IPS DF 6.9 (cell line): ENCODE results near the gene MFSD2A.

Experiments
- DNase-seq: peaks from one replicate; pipeline ENCODE4 v3.0.0-alpha.2; 2013; ENCODE audit warnings: low read depth, low spot score
- H3K27ac ChIP-seq: one replicate; pipeline ENCODE4 v1.5.1; 2013; ENCODE audit warnings: low read length, control low read depth
- H3K27me3 ChIP-seq: 2 replicates; pipeline ENCODE4 v1.6.1; 2013; ENCODE audit warnings: mild to moderate bottlenecking, low read length; ENCODE audit not compliant: control insufficient read depth, insufficient read depth
- H3K36me3 ChIP-seq: 2 replicates; pipeline ENCODE4 v1.6.1; 2013; ENCODE audit warnings: low read length; ENCODE audit not compliant: control insufficient read depth, insufficient read depth
- H3K4me1 ChIP-seq: 2 replicates; pipeline ENCODE4 v1.6.1; 2013; ENCODE audit warnings: low read length; ENCODE audit not compliant: control insufficient read depth, insufficient read depth
- H3K4me3 ChIP-seq: 2 replicates; pipeline ENCODE4 v1.5.1; 2013; ENCODE audit warnings: mild to moderate bottlenecking, low read length
- H3K9me3 ChIP-seq: 2 replicates; pipeline ENCODE4 v1.6.1; 2013; ENCODE audit warnings: low read length, inconsistent platforms; ENCODE audit not compliant: control insufficient read depth, insufficient read depth
- WGBS: extraction: QIAGEN DNeasy Blood & Tissue Kit; methylation state at CpG from one replicate; pipeline ENCODE4 v1.1.7; 2013; ENCODE audit warnings: mixed read lengths, missing lambda C conversion rate; ENCODE audit not compliant: insufficient read length, insufficient coverage; 5-methylcytosine and 5-hydroxymethylcytosine counted together

The MFSD2A gene

GRCh38 chr1:39940980-39941871, 13.7 kb upstream of the MFSD2A start:
- Histone ChIP-seq H3K27ac (no peak overlapping the region), H3K4me1 (no peaks in the 10 kb centered on the region), H3K27me3 (no peaks in the 10 kb centered on the region), H3K4me3 (no peak overlapping the region), H3K36me3 (no peaks in the 10 kb centered on the region), H3K9me3 (no peaks in the 10 kb centered on the region)
- no CpG with 5 or more reads among the region's 9 CpGs for WGBS
- DNase-seq = no peak

GRCh38 chr1:39943471-39944290, 11.3 kb upstream of the MFSD2A start:
- DNase-seq = no peak
- WGBS = no CpG with 5 or more reads among the region's 14 CpGs
- no peak overlapping the region for H3K27ac ChIP-seq

DNA sequence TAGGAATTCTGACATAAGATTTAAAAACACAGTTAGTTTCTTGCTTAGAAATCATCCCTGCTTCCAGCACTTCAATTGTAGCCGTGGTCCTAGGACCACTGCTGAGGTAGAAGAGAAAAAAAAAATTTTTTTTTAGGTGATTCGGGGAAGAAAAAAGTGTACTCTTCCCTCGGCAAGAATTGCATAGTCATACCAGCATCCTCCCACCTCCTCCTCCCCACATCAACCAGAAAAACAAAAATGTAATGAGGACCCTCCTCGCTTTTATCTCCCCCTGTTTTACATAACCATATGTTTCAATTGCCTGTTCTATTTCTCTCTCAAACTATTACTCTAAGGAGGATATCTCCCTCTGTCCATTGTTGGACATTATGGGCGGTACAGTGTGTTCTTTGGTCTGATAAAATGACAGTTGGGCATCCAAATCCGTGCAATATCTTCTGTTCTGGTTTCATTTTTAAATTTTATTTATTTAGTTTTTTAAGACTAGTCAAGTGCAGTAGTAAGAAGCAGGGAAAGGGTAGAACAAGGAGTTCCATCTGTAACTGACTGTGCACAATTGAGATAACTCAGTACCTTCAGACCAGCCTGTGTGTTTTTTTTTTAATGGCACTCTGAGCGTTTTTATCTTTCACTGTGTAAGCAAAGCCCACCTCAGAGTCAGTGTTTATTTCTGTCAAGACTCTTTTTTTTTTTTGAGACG, 10.4 kb upstream of the MFSD2A start:
- Histone ChIP-seq H3K4me1 (0 out of 2 replicates have a peak, but pooled peaks cover 3% of the 10 kb centered on the region), H3K27ac (no peak overlapping the region), H3K4me3 (no peak overlapping the region), H3K9me3 (no peaks in the 10 kb centered on the region), H3K27me3 (no peaks in the 10 kb centered on the region), H3K36me3 (no peaks in the 10 kb centered on the region)
- WGBS = no CpG with 5 or more reads among the region's 8 CpGs
- no peak for DNase-seq

More at GRCh38 chr1:39943471-39944290, 11.3 kb upstream of the MFSD2A start:
- Histone ChIP-seq H3K36me3 (no peaks in the 10 kb centered on the region), H3K27me3 (no peaks in the 10 kb centered on the region), H3K4me3 (no peak overlapping the region), H3K4me1 (no peaks in the 10 kb centered on the region), H3K9me3 (no peaks in the 10 kb centered on the region)

DNA sequence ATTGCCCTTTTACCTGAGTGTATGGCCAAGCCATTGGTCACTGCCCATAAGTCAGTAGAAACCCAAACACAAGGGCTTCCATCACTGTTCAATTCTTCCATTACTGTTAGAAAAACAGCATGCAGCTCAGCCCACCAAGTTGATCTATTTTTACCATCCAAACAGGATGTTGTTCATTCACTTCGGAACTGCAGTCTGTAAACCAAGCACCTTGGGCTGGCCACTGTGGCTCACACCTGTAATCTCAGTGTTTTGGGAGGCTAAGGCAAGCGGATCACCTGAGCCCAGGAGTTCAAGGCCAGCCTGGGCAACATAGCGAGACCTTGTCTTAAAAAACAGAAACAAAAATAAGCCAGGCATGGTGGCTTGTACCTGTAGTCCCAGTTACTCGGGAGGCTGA, 8.7 kb upstream of the MFSD2A start:
- Histone ChIP-seq H3K27ac (no peak overlapping the region), H3K9me3 (no peaks in the 10 kb centered on the region), H3K36me3 (no peaks in the 10 kb centered on the region), H3K4me3 (no peak overlapping the region), H3K27me3 (no peaks in the 10 kb centered on the region), H3K4me1 (0 out of 2 replicates have a peak, but pooled peaks cover 4% of the 10 kb centered on the region)
- WGBS = no CpG with 5 or more reads among the region's 4 CpGs
- no peak for DNase-seq

DNA sequence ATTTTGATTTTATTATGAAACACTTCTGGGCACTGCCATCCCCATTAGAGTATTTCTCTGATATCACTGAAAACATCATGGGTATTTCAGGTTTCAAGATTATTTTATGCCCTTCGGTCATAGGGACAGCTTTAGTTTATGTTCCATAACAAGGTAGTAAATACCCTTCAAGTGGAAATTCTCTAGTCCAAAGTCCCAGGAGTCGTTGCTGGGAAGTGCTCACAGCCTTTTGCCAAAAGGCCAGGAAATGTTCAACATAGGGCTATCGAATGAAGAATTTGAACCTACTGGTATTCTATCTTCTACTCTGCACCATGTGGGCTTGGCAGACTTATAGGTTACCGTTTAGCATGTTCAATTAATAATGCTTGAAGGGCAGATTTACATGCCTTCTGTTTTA, 7.7 kb upstream of the MFSD2A start:
- H3K36me3 ChIP-seq = no peaks in the 10 kb centered on the region
- WGBS = no CpG with 5 or more reads among the region's 4 CpGs
- H3K9me3 ChIP-seq = no peaks in the 10 kb centered on the region
- H3K4me3 ChIP-seq = no peak overlapping the region
- no peaks in the 10 kb centered on the region for H3K27me3 ChIP-seq
- no peak overlapping the region for H3K27ac ChIP-seq
- 0 out of 2 replicates have a peak, but pooled peaks cover 4% of the 10 kb centered on the region for H3K4me1 ChIP-seq
- no peak for DNase-seq

DNA sequence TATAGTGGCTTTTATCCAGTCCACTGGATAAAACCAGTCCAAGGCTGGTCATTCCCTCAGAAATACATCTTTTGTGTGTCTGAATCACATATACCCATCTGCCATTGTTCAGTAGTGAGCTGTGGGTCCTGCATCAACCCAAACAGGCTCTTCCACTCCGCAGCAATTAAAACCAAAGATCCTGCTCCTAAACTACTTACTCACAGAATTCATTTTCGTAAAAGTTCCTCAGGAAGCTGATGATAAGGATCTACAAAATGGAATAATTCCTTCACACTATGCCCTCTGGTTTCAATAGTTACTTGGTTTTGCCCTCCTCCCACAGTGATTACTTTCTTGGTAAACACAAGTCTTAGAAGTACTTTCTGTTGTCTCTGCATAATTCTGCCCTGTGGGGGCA, 5.1 kb upstream of the MFSD2A start:
- no peaks in the 10 kb centered on the region for H3K9me3 ChIP-seq
- no peak overlapping the region for H3K4me3 ChIP-seq
- no CpG with 5 or more reads among the region's 2 CpGs for WGBS
- 0 out of 2 replicates have a peak, but pooled peaks cover 4% of the 10 kb centered on the region for H3K4me1 ChIP-seq
- H3K27me3 ChIP-seq = no peaks in the 10 kb centered on the region; the same call in 1 of the 2 replicates
- H3K36me3 ChIP-seq = no peaks in the 10 kb centered on the region
- H3K27ac ChIP-seq = no peak overlapping the region
- no peak for DNase-seq

GRCh38 chr1:39951926-39952325, 3.0 kb upstream of the MFSD2A start:
- peaks cover 8% of the 10 kb centered on the region; the same call in 1 of the 2 replicates for H3K4me1 ChIP-seq
- no peak overlapping the region for H3K4me3 ChIP-seq
- no peak overlapping the region for H3K27ac ChIP-seq
- no peaks in the 10 kb centered on the region for H3K36me3 ChIP-seq
- DNase-seq = no peak
- no CpG with 5 or more reads among the region's 3 CpGs for WGBS
- H3K27me3 ChIP-seq = no peaks in the 10 kb centered on the region; the same call in 1 of the 2 replicates
- no peaks in the 10 kb centered on the region for H3K9me3 ChIP-seq

DNA sequence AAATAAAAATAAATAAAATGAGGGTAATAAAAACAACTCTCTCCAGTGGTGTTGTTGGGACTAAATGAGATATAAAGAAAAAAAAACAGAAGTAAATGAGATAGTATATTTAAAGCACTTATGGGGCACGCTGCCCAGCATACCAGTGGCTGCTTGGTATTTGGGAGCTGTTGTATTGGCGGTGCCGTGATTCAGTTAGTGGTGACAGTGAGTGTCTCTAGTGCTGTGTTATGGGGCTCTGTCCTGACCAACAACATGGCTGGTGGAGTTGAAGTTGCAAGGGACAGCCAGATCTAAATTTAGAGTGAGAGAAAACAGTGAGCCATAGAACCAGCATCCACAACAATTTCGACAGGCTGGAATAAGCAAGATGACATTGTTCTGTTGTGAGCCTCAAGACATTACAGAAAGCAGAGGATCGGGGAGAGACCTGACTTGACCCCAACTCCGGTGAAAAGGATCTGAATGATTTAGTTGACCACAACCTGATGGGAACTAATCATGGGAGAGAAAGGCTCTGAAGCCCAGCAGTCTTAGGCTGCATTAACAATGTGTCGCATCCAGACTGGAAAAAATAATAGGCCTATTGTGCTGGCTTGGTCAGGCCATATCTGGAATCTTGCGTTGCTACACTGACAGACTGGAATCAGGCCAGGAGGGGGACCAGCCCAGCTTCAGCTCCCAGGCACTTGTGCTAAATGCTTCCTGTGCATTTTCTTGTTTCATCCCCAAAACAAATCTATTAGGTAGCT, 2.4 kb upstream of the MFSD2A start:
- no peaks in the 10 kb centered on the region for H3K9me3 ChIP-seq
- no CpG with 5 or more reads among the region's 8 CpGs for WGBS
- no peak overlapping the region for H3K27ac ChIP-seq
- H3K27me3 ChIP-seq = no peaks in the 10 kb centered on the region; the same call in 1 of the 2 replicates
- H3K36me3 ChIP-seq = peaks cover 3% of the 10 kb centered on the region; the same call in 1 of the 2 replicates
- H3K4me1 ChIP-seq = peaks cover 8% of the 10 kb centered on the region; the same call in 1 of the 2 replicates
- H3K4me3 ChIP-seq = no peak overlapping the region
- no peak for DNase-seq

GRCh38 chr1:39954324-39954869, 548 bp upstream of the MFSD2A start:
- H3K27ac ChIP-seq = no peak overlapping the region
- DNase-seq = no peak

More at GRCh38 chr1:39954324-39954869, 548 bp upstream of the MFSD2A start:
- Histone ChIP-seq H3K36me3 (peaks cover 4% of the 10 kb centered on the region), H3K27me3 (no peaks in the 10 kb centered on the region; the same call in 1 of the 2 replicates), H3K4me1 (peaks cover 6% of the 10 kb centered on the region; the same call in 1 of the 2 replicates), H3K9me3 (no peaks in the 10 kb centered on the region), H3K4me3 (no peak overlapping the region; the same call in 1 of the 2 replicates)
- no CpG with 5 or more reads among the region's 17 CpGs for WGBS
